Measurements from ENCODE around the gene C16orf89.

DNA sequence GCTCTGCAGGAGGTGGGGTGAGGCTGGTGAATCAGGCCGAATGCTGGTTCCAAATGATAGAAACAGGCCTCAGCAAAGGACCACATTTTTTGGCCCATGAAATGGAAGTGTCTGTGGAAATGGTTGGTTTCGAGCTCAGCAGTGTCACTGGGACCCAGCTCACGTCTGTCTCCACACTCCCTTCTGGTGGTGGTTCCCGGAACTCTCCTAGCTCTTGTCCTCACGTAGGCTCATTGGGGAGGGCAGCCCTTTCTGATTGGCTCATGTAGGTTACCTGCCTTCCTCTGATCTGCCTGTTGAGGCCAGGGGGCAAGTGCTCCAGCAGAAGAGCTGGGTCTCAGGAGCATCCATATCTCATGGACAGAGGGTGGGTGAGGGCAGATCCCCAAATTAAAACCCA, 9.9 kb upstream of the C16orf89 start:
- TF ChIP-seq ZNF217 (IDR thresholded peaks at IDR 0.05) (no peak), TAF1 (IDR thresholded peaks at IDR 0.05; ENCODE audit: borderline replicate concordance, low read depth, low read length) (no peak), SP1 (IDR thresholded peaks at IDR 0.05; ENCODE audit: low read depth, low read length) (no peak), GABPA (IDR thresholded peaks at IDR 0.05; ENCODE audit: low read depth) (no peak), POLR2AphosphoS5 (IDR thresholded peaks at IDR 0.05; ENCODE audit: low read length) (no peak), CREB1 (IDR thresholded peaks at IDR 0.05; ENCODE audit: low read depth) (no peak), TCF3 (IDR thresholded peaks at IDR 0.05; ENCODE audit: borderline replicate concordance, insufficient read depth, low read depth, low read length) (no peak)
- TF ChIP-seq, protein P1, sequence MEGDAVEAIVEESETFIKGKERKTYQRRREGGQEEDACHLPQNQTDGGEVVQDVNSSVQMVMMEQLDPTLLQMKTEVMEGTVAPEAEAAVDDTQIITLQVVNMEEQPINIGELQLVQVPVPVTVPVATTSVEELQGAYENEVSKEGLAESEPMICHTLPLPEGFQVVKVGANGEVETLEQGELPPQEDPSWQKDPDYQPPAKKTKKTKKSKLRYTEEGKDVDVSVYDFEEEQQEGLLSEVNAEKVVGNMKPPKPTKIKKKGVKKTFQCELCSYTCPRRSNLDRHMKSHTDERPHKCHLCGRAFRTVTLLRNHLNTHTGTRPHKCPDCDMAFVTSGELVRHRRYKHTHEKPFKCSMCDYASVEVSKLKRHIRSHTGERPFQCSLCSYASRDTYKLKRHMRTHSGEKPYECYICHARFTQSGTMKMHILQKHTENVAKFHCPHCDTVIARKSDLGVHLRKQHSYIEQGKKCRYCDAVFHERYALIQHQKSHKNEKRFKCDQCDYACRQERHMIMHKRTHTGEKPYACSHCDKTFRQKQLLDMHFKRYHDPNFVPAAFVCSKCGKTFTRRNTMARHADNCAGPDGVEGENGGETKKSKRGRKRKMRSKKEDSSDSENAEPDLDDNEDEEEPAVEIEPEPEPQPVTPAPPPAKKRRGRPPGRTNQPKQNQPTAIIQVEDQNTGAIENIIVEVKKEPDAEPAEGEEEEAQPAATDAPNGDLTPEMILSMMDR (IDR thresholded peaks at IDR 0.05 in 2 of 3, conservative IDR thresholded peaks at IDR 0.05 in 1 of 3; ENCODE audit: control insufficient read depth in 2 of 3, extremely low read depth in 1 of 3, insufficient read depth in 1 of 3, low read depth in 3 of 3, low read length in 3 of 3) = no peak

All from GM12878 (cell line).